ENCODE data around the gene IL22. TPM values are rescaled to one million over a fixed set of nuclear protein-coding genes. Genes with fewer than 3 reads are reported as not detected.

The IL22 gene
- total and polyA plus RNA-seq, 2 of the 8 experiments (the other 6 are each of a cell fraction or from before 2014, with no cell fraction given) = not detected

- H2BK12ac ChIP-seq (ENCODE audit: low read depth, low read length) = no peak overlapping the region
- H3K79me2 ChIP-seq (ENCODE audit: control insufficient read depth in 1 of 2, insufficient read depth in 2 of 2, low read length in 2 of 2) = no peaks in the 10 kb centered on the region
- no peak overlapping the region for H2BK120ac ChIP-seq (replicated peaks; ENCODE audit: low read depth, low read length)
- no peak overlapping the region for H2BK5ac ChIP-seq (ENCODE audit: low read depth, low read length)
- H2AK5ac ChIP-seq (ENCODE audit: low read depth, low read length) = no peak overlapping the region
- H4K20me1 ChIP-seq (replicated peaks in 1 of 2; ENCODE audit: control insufficient read depth in 1 of 2, insufficient read depth in 2 of 2, low read length in 2 of 2) = no peaks in the 10 kb centered on the region
- no peak overlapping the region for H3K4ac ChIP-seq (replicated peaks; ENCODE audit: insufficient read length, low read depth, low read length)
- 87% methylated on average over 6 of the region's 6 CpGs; no CpG with 5 or more reads in 1 of the 2 experiments for WGBS, 2 experiments (ENCODE audit: extremely low coverage in 1 of 2, insufficient coverage in 1 of 2, insufficient read length in 1 of 2, insufficient replicate concordance in 2 of 2, low coverage in 1 of 2, low lambda C conversion rate in 2 of 2, missing lambda C conversion rate in 1 of 2)
- H2AFZ ChIP-seq (ENCODE audit: low read length) = no peak overlapping the region
- H3K4me2 ChIP-seq (ENCODE audit: insufficient read depth in 1 of 2, low read depth in 2 of 2, low read length in 2 of 2) = no peak overlapping the region
- H3K9ac ChIP-seq (replicated peaks in 1 of 4; ENCODE audit: extremely low read depth in 1 of 4, low read depth in 3 of 4, low read length in 3 of 4) = no peak overlapping the region
- H3K9me3 ChIP-seq (ENCODE audit: insufficient read depth in 2 of 2, low read depth in 1 of 2, low read length in 1 of 2) = no peaks in the 10 kb centered on the region
- FAIRE-seq (no peak), DNase-seq (ENCODE audit: low read depth in 1 of 2, low spot score in 2 of 2) (no peak)
- H3K23ac ChIP-seq (ENCODE audit: insufficient read length) = no peak overlapping the region
- no peak overlapping the region for H3K14ac ChIP-seq (ENCODE audit: insufficient read length)
- no peak overlapping the region for H3K18ac ChIP-seq (ENCODE audit: extremely low read depth, low read length)
- no peak overlapping the region for H4K91ac ChIP-seq (replicated peaks; ENCODE audit: insufficient read length, low read length)
- H3K56ac ChIP-seq (replicated peaks; ENCODE audit: insufficient read length, low read depth, low read length) = no peak overlapping the region
- ChIA-PET CTCF (ENCODE audit: partially characterized antibody) (no interaction called here), POLR2A (ENCODE audit: partially characterized antibody) (no interaction called here)
- H3K79me1 ChIP-seq (ENCODE audit: low read depth, low read length) = no peaks in the 10 kb centered on the region
- H3K23me2 ChIP-seq (ENCODE audit: low read depth, low read length) = no peaks in the 10 kb centered on the region
- no peaks in the 10 kb centered on the region for H3K36me3 ChIP-seq (ENCODE audit: control insufficient read depth in 2 of 4, insufficient read depth in 4 of 4, low read length in 3 of 4)
- H2BK15ac ChIP-seq (ENCODE audit: low read length) = no peak overlapping the region
- no peaks in the 10 kb centered on the region for H3K27me3 ChIP-seq (replicated peaks in 1 of 4; ENCODE audit: control insufficient read depth in 3 of 4, extremely low read depth in 1 of 4, insufficient read depth in 3 of 4, low read length in 3 of 4)
- no peak overlapping the region for H3K4me3 ChIP-seq (ENCODE audit: extremely low read depth in 1 of 4, insufficient read depth in 2 of 4, low read depth in 3 of 4, low read length in 4 of 4)
- H3K27ac ChIP-seq (ENCODE audit: low read depth, low read length) = no peak overlapping the region
- no peak overlapping the region for H4K5ac ChIP-seq (ENCODE audit: insufficient read length, low read depth, low read length)
- H4K8ac ChIP-seq (ENCODE audit: extremely low read depth, insufficient read depth, low read length) = no peak overlapping the region
- H2BK20ac ChIP-seq (ENCODE audit: low read length) = no peak overlapping the region
- H3K4me1 ChIP-seq (replicated peaks in 1 of 4; ENCODE audit: control insufficient read depth in 3 of 4, insufficient read depth in 4 of 4, low read length in 3 of 4) = no peaks in the 10 kb centered on the region
- TF ChIP-seq CEBPB (IDR thresholded peaks at IDR 0.05; ENCODE audit: low read depth, low read length) = no peak
- TF ChIP-seq FOSL1 (IDR thresholded peaks at IDR 0.05; ENCODE audit: insufficient read depth, low read depth, low read length) = no peak
- no peak for TF ChIP-seq EGR1 (IDR thresholded peaks at IDR 0.05; ENCODE audit: borderline replicate concordance, low read depth, low read length)
- no peak for TF ChIP-seq POLR2AphosphoS5 (IDR thresholded peaks at IDR 0.05; ENCODE audit: low read depth, low read length)
- no peak for TF ChIP-seq CBX8 (IDR thresholded peaks at IDR 0.05; ENCODE audit: borderline replicate concordance, low read depth, low read length)
- TF ChIP-seq EP300 (IDR thresholded peaks at IDR 0.05; ENCODE audit: borderline replicate concordance in 1 of 2, low read depth in 2 of 2, low read length in 2 of 2) = no peak
- TF ChIP-seq NRF1 (IDR thresholded peaks at IDR 0.05; ENCODE audit: low read depth, low read length) = no peak
- TF ChIP-seq JUN (IDR thresholded peaks at IDR 0.05; ENCODE audit: low read depth, low read length) = no peak
These were observed 14.5 kb upstream of the IL22 start for GRCh38 chr12:68267892-68268396.
